GM21447 (cell line): ENCODE measurements around the gene SPATC1L.

ENCODE experiments used
- ATAC-seq: cut with Tn5 transposase; IDR thresholded peaks from one replicate; pipeline ENCODE4 v1.9.1; 2021; ENCODE audit not compliant: unreplicated experiment

The SPATC1L gene

GRCh38 chr21:46136739-46137349, 47.4 kb downstream of the SPATC1L start:
- no peak for ATAC-seq

DNA sequence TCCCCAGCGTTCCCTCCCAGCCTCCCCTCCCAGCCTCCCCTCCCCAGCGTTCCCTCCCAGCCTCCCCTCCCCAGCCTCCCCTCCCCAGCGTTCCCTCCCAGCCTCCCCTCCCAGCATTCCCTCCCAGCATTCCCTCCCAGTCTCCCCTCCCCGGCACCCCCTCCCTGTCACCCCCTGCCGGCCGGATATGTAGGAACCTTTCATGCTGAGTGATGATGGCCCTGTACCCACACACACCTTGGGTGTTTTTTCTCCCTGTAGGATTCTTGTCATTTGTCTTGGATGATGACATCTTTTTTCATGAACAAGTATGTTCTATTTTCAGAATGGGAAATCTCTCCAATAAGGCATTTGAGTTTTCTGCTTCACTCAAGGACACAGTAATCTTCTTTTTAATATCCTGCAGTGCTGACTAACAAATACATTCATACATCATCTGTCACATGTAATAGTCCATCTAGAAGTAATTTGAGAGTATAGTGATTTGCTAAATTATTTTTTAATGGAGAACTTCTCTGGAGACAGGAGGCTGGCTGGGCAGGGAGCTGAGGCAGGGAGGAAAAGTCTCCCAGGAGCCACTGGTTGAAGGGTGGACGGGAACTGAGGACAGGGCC, 48.4 kb downstream of the SPATC1L start:
- ATAC-seq: no peak

- ATAC-seq: no peak
These were observed 52.2 kb downstream of the SPATC1L start for GRCh38 chr21:46131838-46132651.

GRCh38 chr21:46131588-46131837, 52.7 kb downstream of the SPATC1L start:
- ATAC-seq: no peak

GRCh38 chr21:46130831-46131587, 53.2 kb downstream of the SPATC1L start:
- ATAC-seq: no peak

GRCh38 chr21:46129846-46130651, 54.2 kb downstream of the SPATC1L start:
- no peak for ATAC-seq

GRCh38 chr21:46128933-46129571, 55.2 kb downstream of the SPATC1L start:
- ATAC-seq: no peak

GRCh38 chr21:46128106-46128932, 55.9 kb downstream of the SPATC1L start:
- ATAC-seq: no peak

DNA sequence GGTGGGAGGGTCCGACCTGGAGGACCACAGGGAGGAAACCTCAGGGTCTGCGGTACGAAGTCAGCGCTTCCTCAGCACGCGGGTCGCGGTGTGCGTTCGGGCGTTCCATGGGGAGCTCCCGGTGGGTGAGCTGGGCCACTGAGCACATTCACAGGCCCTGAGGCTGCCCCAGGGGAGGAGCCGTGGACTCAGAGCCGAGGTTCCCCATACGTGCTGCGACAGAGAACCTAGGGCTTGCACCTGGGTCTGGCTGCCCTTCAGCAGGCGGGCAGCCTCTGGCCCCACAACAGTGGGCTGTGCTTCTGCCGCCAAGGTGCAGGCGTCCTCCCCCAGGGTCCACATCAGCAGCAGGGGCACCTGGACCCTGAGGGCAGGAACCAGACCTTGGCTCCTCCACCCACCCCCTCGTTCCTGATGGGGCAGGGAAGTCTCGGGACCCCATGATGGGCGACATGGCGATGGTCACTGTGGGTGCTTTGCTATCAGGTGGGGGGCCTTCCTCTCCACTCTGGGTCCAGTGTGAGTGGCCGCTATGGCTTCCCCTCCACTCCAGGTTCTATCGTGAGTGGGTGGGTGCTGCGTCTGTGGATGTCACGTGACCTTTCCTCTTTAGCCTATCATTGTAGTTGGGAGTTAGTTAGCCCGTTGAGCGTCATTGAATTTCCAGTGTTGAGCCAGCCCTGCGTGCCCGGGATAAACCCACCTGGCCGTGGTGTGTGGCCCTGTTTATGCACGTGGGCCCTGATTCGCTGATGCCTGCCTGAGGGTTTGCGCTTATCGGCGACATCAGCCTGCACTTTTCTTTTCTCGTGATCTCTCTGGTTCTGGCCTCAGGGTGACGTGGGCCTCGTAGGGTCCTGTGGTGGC, 56.8 kb downstream of the SPATC1L start:
- ATAC-seq: no peak

- ATAC-seq: no peak
These were observed 57.7 kb downstream of the SPATC1L start for GRCh38 chr21:46126309-46127238.

- ATAC-seq: no peak
These were observed 58.4 kb downstream of the SPATC1L start for GRCh38 chr21:46125846-46126301.

- ATAC-seq: no peak
These were observed 59.1 kb downstream of the SPATC1L start for GRCh38 chr21:46124926-46125845.

GRCh38 chr21:46124083-46124925, 60.0 kb downstream of the SPATC1L start:
- ATAC-seq: no peak

DNA sequence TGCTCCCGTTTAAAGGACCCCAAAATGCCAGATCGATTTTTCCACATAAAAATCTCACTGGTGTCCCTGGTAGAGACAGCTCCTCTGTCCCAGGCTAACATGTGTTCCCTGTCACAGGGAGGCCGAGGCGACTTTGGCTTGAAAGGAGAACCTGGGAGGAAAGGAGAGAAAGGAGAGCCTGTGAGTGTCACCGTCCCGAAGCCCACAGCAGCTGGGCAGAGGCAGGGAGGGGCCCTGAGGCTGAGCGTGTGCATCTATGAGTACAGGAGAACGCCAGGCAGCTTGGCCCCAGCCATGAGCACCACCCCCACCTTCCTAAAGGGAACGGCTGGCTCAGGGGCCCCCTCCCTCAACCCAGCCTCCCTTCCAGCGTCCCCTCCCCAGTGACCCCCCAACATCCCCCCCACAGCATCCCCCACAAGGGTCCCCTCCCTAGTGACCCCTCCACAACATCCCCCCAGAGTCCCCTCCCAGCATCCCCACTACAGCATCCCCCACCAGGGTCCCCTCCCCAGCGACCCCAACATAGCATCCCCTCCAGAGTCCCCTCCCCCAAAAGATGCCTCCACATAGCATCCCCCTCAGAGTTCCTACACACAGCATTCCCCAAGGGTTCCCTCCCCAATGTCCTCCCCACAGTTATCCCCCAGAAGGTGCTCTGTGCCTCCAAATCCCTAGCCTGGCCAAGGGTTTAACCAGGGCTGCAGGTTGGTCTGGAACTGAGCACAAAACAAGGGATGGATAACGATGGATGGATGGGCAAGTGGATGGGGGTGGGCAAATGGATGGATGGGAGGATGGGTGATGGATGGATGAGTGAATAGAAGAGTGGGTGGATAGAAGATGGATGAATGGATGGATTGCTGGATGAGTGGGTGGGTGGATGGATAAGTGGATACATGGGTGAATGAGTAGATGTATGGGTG, 61.2 kb downstream of the SPATC1L start:
- ATAC-seq: no peak
